T-cell (primary cell): ENCODE measurements around the gene ARAP1. TPM values are rescaled to one million over a fixed set of nuclear protein-coding genes. Genes with fewer than 3 reads are reported as not detected.

Experiments
- ATAC-seq, 4 experiments: fragments of 200-7000 bp in 3 of 4; fragments of 150-1000 bp in 1 of 4; cut with Tn5 transposase; replicated peaks in 1 of 4; 1 replicate in 3 of 4; 2 replicates in 1 of 4; pipeline ENCODE4 v1.10.0; 2021; ENCODE audit warnings: moderate library complexity in 3 of 4, mild to moderate bottlenecking in 2 of 4, moderate number of reproducible peaks in 1 of 4
- CTCF ChIA-PET, 2 donors: fragments of 300-600 bp; sonication (Branson Sonifier 250); formaldehyde crosslinking; loops; one replicate each; lab custom pipeline; 2022; ENCODE audit warnings: antibody characterized with exemption in 2 of 2; lab: Charles Lee
- POLR2A ChIA-PET, 2 donors: fragments of 300-600 bp; sonication (Branson Sonifier 250); formaldehyde crosslinking; loops; one replicate each; lab custom pipeline; 2022; ENCODE audit warnings: antibody characterized with exemption in 2 of 2; lab: Charles Lee
- DNase-seq, 35 experiments: peaks; one replicate each; pipeline versions ENCODE4 v3.0.0 to v3.0.0-alpha.2; 2013 to 2023
- H3K27ac ChIP-seq: one replicate; pipeline ENCODE4 v1.5.1; 2013; ENCODE audit warnings: low read length
- H3K27me3 ChIP-seq, 2 experiments: replicated peaks in 1 of 2; 1 replicate in 1 of 2; 2 replicates in 1 of 2; pipeline versions ENCODE4 v1.6.1 to v1.7.0; 2013; ENCODE audit warnings: low read length in 1 of 2, mixed read lengths in 1 of 2; ENCODE audit not compliant: control insufficient read depth in 2 of 2, insufficient read depth in 2 of 2; ENCODE audit errors: extremely low read depth in 1 of 2
- H3K36me3 ChIP-seq, 2 donors: 1 replicate in 1 of 2; 2 replicates in 1 of 2; pipeline versions ENCODE4 v1.6.1 to v1.7.0; 2013; ENCODE audit warnings: low read length in 1 of 2; ENCODE audit not compliant: control insufficient read depth in 2 of 2, insufficient read depth in 1 of 2; ENCODE audit errors: extremely low read depth in 1 of 2
- H3K4me1 ChIP-seq, 2 experiments: 1 replicate in 1 of 2; 2 replicates in 1 of 2; pipeline versions ENCODE4 v1.6.1 to v1.7.0; 2013; ENCODE audit warnings: low read length in 2 of 2, mixed read lengths in 1 of 2; ENCODE audit not compliant: insufficient read depth in 2 of 2, control insufficient read depth in 1 of 2; ENCODE audit errors: extremely low read depth in 1 of 2
- H3K4me3 ChIP-seq, 2 donors: 1 replicate in 1 of 2; 2 replicates in 1 of 2; pipeline versions ENCODE4 v1.5.1 to v1.7.0; 2013; ENCODE audit warnings: mild to moderate bottlenecking in 2 of 2, low read length in 1 of 2, moderate library complexity in 1 of 2; ENCODE audit not compliant: control insufficient read depth in 1 of 2; ENCODE audit errors: extremely low read depth in 1 of 2
- H3K9me3 ChIP-seq: 2 replicates; pipeline ENCODE4 v1.7.0; 2013
- H3K27ac Mint-ChIP-seq, 2 donors: one replicate each; pipeline ENCODE4 v1.8.0; 2020 to 2021; ENCODE audit warnings: mild to moderate bottlenecking in 2 of 2, mixed read lengths in 2 of 2
- H3K27me3 Mint-ChIP-seq, 2 donors: one replicate each; pipeline ENCODE4 v1.8.0; 2021 to 2022; ENCODE audit warnings: mixed read lengths in 2 of 2
- H3K36me3 Mint-ChIP-seq: one replicate; pipeline ENCODE4 v1.8.0; 2021; ENCODE audit warnings: mixed read lengths
- H3K4me1 Mint-ChIP-seq, 3 donors: one replicate each; pipeline ENCODE4 v1.8.0; 2020 to 2022; ENCODE audit warnings: mixed read lengths in 3 of 3, mild to moderate bottlenecking in 1 of 3
- H3K4me3 Mint-ChIP-seq, 3 donors: one replicate each; pipeline ENCODE4 v1.8.0; 2020 to 2022; ENCODE audit warnings: mild to moderate bottlenecking in 3 of 3, mixed read lengths in 3 of 3, moderate library complexity in 3 of 3
- H3K9me3 Mint-ChIP-seq, 3 donors: one replicate each; pipeline ENCODE4 v1.8.0; 2020 to 2022; ENCODE audit warnings: mixed read lengths in 3 of 3
- WGBS: methylation state at CpG from one replicate; pipeline ENCODE4 v1.1.5; 2013; ENCODE audit warnings: missing lambda C conversion rate; ENCODE audit not compliant: insufficient coverage; 5-methylcytosine and 5-hydroxymethylcytosine counted together
- total RNA-seq, 35 experiments: library from RNA in 6 of 35; stranded (reverse) in 6 of 35; fragments of 120-200 nt in 1 of 35; gene quantifications; one replicate each; pipeline versions ENCODE4 v1.2.1 to v1.2.4 and lab custom pipeline; 2013 to 2026

ARAP1 gene
- total RNA-seq, 5 donors from 2014 or later (not counting 1 experiment from before 2014, with no cell fraction given) = 117 to 162 (median 148) TPM

- H3K4me1 ChIP-seq = peaks cover 0 to 15% of the 10 kb centered on the region in 2 experiments
- H3K4me3 ChIP-seq = no peak overlapping the region
- H3K27me3 ChIP-seq = peaks cover 2 to 37% of the 10 kb centered on the region in 2 experiments
- Mint-ChIP-seq H3K4me1 (peaks cover 11 to 18% (median 12%) of the 10 kb centered on the region in 3 donors), H3K27me3 (peaks cover 0 to 24% of the 10 kb centered on the region in 2 donors), H3K36me3 (peaks cover 3% of the 10 kb centered on the region), H3K27ac (no peak overlapping the region), H3K4me3 (no peak overlapping the region), H3K9me3 (no peaks in the 10 kb centered on the region)
- CTCF ChIA-PET = interaction anchor here in 1 of 2 donors (0.9 kb wide), 1 partner anchor 11 kb away, joined by 3 read pairs; no protein-coding TSS in a partner anchor
- POLR2A ChIA-PET = no interaction called here
- ATAC-seq (no peak), DNase-seq (no peak)
- peaks cover 0 to 11% of the 10 kb centered on the region in 2 donors for H3K36me3 ChIP-seq
- H3K27ac ChIP-seq = no peak overlapping the region
- WGBS = 72% methylated on average over 2 of the region's 5 CpGs
- no peaks in the 10 kb centered on the region for H3K9me3 ChIP-seq
Measured at GRCh38 chr11:72679869-72680268, 72.3 kb downstream of the ARAP1 start.

GRCh38 chr11:72678524-72678923 lies 73.7 kb downstream of the ARAP1 start:
- H3K27ac Mint-ChIP-seq = no peak overlapping the region
- H3K4me1 Mint-ChIP-seq = peaks cover 11 to 18% (median 12%) of the 10 kb centered on the region in 3 donors

GRCh38 chr11:72676861-72677341 lies 75.3 kb downstream of the ARAP1 start:
- peaks cover 6 to 67% of the 10 kb centered on the region in 2 experiments for H3K27me3 ChIP-seq
- peaks cover 17 to 54% of the 10 kb centered on the region in 2 donors for H3K27me3 Mint-ChIP-seq
- POLR2A ChIA-PET = no interaction called here

More at GRCh38 chr11:72678524-72678923, 73.7 kb downstream of the ARAP1 start:
- Histone ChIP-seq H3K4me1 (peaks cover 0 to 15% of the 10 kb centered on the region in 2 experiments), H3K4me3 (no peak overlapping the region), H3K9me3 (no peaks in the 10 kb centered on the region), H3K36me3 (peaks cover 0 to 3% of the 10 kb centered on the region in 2 donors), H3K27me3 (peaks cover 2 to 51% of the 10 kb centered on the region in 2 experiments), H3K27ac (no peak overlapping the region)
- Mint-ChIP-seq H3K4me3 (no peak overlapping the region), H3K27me3 (peaks cover 7 to 38% of the 10 kb centered on the region in 2 donors), H3K36me3 (no peaks in the 10 kb centered on the region), H3K9me3 (no peaks in the 10 kb centered on the region)
- DNase-seq (no peak), ATAC-seq (no peak)
- 81% methylated on average over 5 of the region's 8 CpGs for WGBS
- CTCF ChIA-PET = no interaction called here
- POLR2A ChIA-PET = interaction anchor here in 1 of 2 donors (0.5 kb wide), 1 partner anchor 13 kb away, joined by 10 read pairs; no protein-coding TSS in a partner anchor

GRCh38 chr11:72675221-72675620 lies 77.0 kb downstream of the ARAP1 start:
- peaks cover 17 to 69% of the 10 kb centered on the region in 2 donors for H3K27me3 Mint-ChIP-seq

More at GRCh38 chr11:72676861-72677341, 75.3 kb downstream of the ARAP1 start:
- peaks cover 11 to 18% (median 12%) of the 10 kb centered on the region in 3 donors for H3K4me1 Mint-ChIP-seq
- H3K4me3 ChIP-seq = no peak overlapping the region
- CTCF ChIA-PET = no interaction called here
- H3K36me3 ChIP-seq = no peaks in the 10 kb centered on the region
- WGBS = 4% methylated on average over 28 of the region's 30 CpGs
- no peaks in the 10 kb centered on the region for H3K9me3 Mint-ChIP-seq
- H3K9me3 ChIP-seq = no peaks in the 10 kb centered on the region
- no peak overlapping the region for H3K27ac ChIP-seq
- H3K27ac Mint-ChIP-seq = peak overlapping the region in 1 of 2 donors; percentile 67
- peaks cover 0 to 15% of the 10 kb centered on the region in 2 experiments for H3K4me1 ChIP-seq
- ATAC-seq (peak; percentile 74 to 85 (median 74)), DNase-seq (peak; percentile 44 to 78 (median 66))
- no peaks in the 10 kb centered on the region for H3K36me3 Mint-ChIP-seq
- no peak overlapping the region for H3K4me3 Mint-ChIP-seq

GRCh38 chr11:72673943-72674828 lies 78.0 kb downstream of the ARAP1 start, which contains the start of gene PDE2A:
PDE2A (minus strand) TSS chr11:72674422; CDS start chr11:72674207, 215 bp downstream.
- no peaks in the 10 kb centered on the region for H3K36me3 Mint-ChIP-seq
- peaks cover 11 to 13% (median 12%) of the 10 kb centered on the region in 3 donors for H3K4me1 Mint-ChIP-seq
- DNase-seq = no peak
- H3K27me3 Mint-ChIP-seq = peaks cover 17 to 75% of the 10 kb centered on the region in 2 donors
- H3K27ac Mint-ChIP-seq = peak within 1 kb of the TSS in 1 of 2 donors; percentile 13
- POLR2A ChIA-PET = no interaction called here
- no peaks in the 10 kb centered on the region for H3K9me3 Mint-ChIP-seq
- Histone ChIP-seq H3K36me3 (no peaks in the 10 kb centered on the region), H3K4me1 (peaks cover 0 to 15% of the 10 kb centered on the region in 2 experiments), H3K27me3 (peaks cover 8 to 94% of the 10 kb centered on the region in 2 experiments), H3K9me3 (no peaks in the 10 kb centered on the region), H3K4me3 (no peak within 1 kb of the TSS), H3K27ac (no peak within 1 kb of the TSS)
- CTCF ChIA-PET = no interaction called here
- H3K4me3 Mint-ChIP-seq = no peak within 1 kb of the TSS
- 17% methylated on average over 19 of the region's 21 CpGs for WGBS
- no peak for ATAC-seq

More at GRCh38 chr11:72675221-72675620, 77.0 kb downstream of the ARAP1 start:
- Histone ChIP-seq H3K27me3 (peaks cover 6 to 84% of the 10 kb centered on the region in 2 experiments), H3K4me1 (peaks cover 0 to 15% of the 10 kb centered on the region in 2 experiments), H3K36me3 (no peaks in the 10 kb centered on the region), H3K4me3 (no peak overlapping the region), H3K9me3 (no peaks in the 10 kb centered on the region), H3K27ac (no peak overlapping the region)
- Mint-ChIP-seq H3K4me1 (peaks cover 11 to 13% (median 12%) of the 10 kb centered on the region in 3 donors), H3K27ac (no peak overlapping the region), H3K4me3 (no peak overlapping the region), H3K9me3 (no peaks in the 10 kb centered on the region), H3K36me3 (no peaks in the 10 kb centered on the region)
- no CpG with 5 or more reads among the region's 2 CpGs for WGBS
- no peak for DNase-seq
- POLR2A ChIA-PET = interaction anchor here in 1 of 2 donors (0.5 kb wide), 1 partner anchor 140 kb away, joined by 3 read pairs; no protein-coding TSS in a partner anchor
- ATAC-seq = no peak
- CTCF ChIA-PET = no interaction called here

- Histone ChIP-seq H3K27ac (no peak overlapping the region), H3K36me3 (no peaks in the 10 kb centered on the region), H3K9me3 (no peaks in the 10 kb centered on the region), H3K4me3 (no peak overlapping the region), H3K27me3 (peaks cover 8 to 98% of the 10 kb centered on the region in 2 experiments), H3K4me1 (peaks cover 0 to 18% of the 10 kb centered on the region in 2 experiments)
- POLR2A ChIA-PET = no interaction called here
- Mint-ChIP-seq H3K4me3 (no peak overlapping the region), H3K4me1 (peaks cover 11 to 16% (median 14%) of the 10 kb centered on the region in 3 donors), H3K9me3 (no peaks in the 10 kb centered on the region), H3K36me3 (no peaks in the 10 kb centered on the region), H3K27ac (peak overlapping the region in 1 of 2 donors; percentile 13), H3K27me3 (peaks cover 17 to 82% of the 10 kb centered on the region in 2 donors)
- 20% methylated on average over 5 of the region's 12 CpGs for WGBS
- no peak for DNase-seq
- no peak for ATAC-seq
- CTCF ChIA-PET = no interaction called here
Measured at GRCh38 chr11:72673284-72673942, 78.8 kb downstream of the ARAP1 start.
